HepG2 (cell line): Measurements from ENCODE around the gene IRAK4. TPM values are rescaled to one million over a fixed set of nuclear protein-coding genes. Genes with fewer than 3 reads are reported as not detected.

Experiments used
- ATAC-seq: fragments of 200-7000 bp; cut with Tn5 transposase; 3 replicates; pipeline ENCODE4 v1.9.1; 2020; ENCODE audit warnings: mild to moderate bottlenecking, moderate library complexity
- BruUV-seq: library from RNA; stranded (reverse); fragments of 400-500 nt; replicated peaks from 2 replicates; lab custom pipeline; 2021; lab: Mats Ljungman, UMichigan
- CTCF ChIA-PET: fragments of 300-600 bp; formaldehyde crosslinking; extraction: SDS; loops from one replicate; lab custom pipeline; 2021; ENCODE audit warnings: low total read pairs, inconsistent platforms, low intra/inter-chr PET ratio; lab: Yijun Ruan, JAX
- POLR2A ChIA-PET: fragments of 350-600 bp; sonication (Branson Sonifier 250); formaldehyde crosslinking; loops from one replicate; lab custom pipeline; 2020; ENCODE audit warnings: antibody characterized with exemption, inconsistent platforms; lab: Yijun Ruan, JAX
- DNase-seq: peaks from one replicate; pipeline ENCODE4 v3.0.0-alpha.2; 2015; ENCODE audit warnings: low spot score
- FAIRE-seq: peaks from 3 replicates; lab custom pipeline; 2011; peaks lifted over from hg19 to GRCh38; lab: Jason Lieb, UNC
- H2AFZ ChIP-seq: one replicate; pipeline ENCODE4 v1.6.1; 2011; ENCODE audit warnings: low read length, inconsistent platforms
- H3K27ac ChIP-seq: fragments of 300-600 bp; 3 replicates; pipeline ENCODE4 v1.8.0; 2011; ENCODE audit warnings: mixed run types, mild to moderate bottlenecking, mixed read lengths, low read length, inconsistent platforms; ENCODE audit not compliant: insufficient read depth; ENCODE audit errors: extremely low read length
- H3K27me3 ChIP-seq, 2 experiments: fragments of 200-600 bp in 1 of 2; 2 replicates in 1 of 2; 3 replicates in 1 of 2; pipeline versions ENCODE4 v1.6.0 to v1.8.0; 2011; ENCODE audit warnings: low read length in 2 of 2, mild to moderate bottlenecking in 2 of 2, moderate library complexity in 2 of 2, inconsistent platforms in 1 of 2; ENCODE audit not compliant: insufficient read depth in 2 of 2, control insufficient read depth in 1 of 2
- H3K36me3 ChIP-seq, 2 experiments: fragments of 200-600 bp in 1 of 2; replicated peaks in 1 of 2; 2 replicates in 1 of 2; 3 replicates in 1 of 2; pipeline versions ENCODE4 v1.5.1 to v1.8.0; 2011; ENCODE audit warnings: low read length in 2 of 2, inconsistent platforms in 1 of 2; ENCODE audit not compliant: insufficient read depth in 2 of 2, control insufficient read depth in 1 of 2
- H3K4me1 ChIP-seq: 2 replicates; pipeline ENCODE4 v1.5.1; 2012; ENCODE audit warnings: low read length, inconsistent platforms; ENCODE audit not compliant: insufficient read depth
- H3K4me2 ChIP-seq: 2 replicates; pipeline ENCODE4 v1.6.0; 2011; ENCODE audit warnings: low read depth, low read length, inconsistent platforms
- H3K4me3 ChIP-seq, 3 experiments: fragments of 200-600 bp in 1 of 3; sonication (generic), shearing (Covaris generic) in 1 of 3; replicated peaks in 1 of 3; 2 replicates each; pipeline ENCODE4 v1.5.1; 2011 to 2016; ENCODE audit warnings: low read length in 3 of 3, inconsistent platforms in 2 of 3, low read depth in 2 of 3, mild to moderate bottlenecking in 2 of 3, control low read depth in 1 of 3, mixed read lengths in 1 of 3; ENCODE audit not compliant: insufficient read depth in 1 of 3
- H3K79me2 ChIP-seq: one replicate; pipeline ENCODE4 v1.6.1; 2011; ENCODE audit warnings: low read length, inconsistent platforms; ENCODE audit not compliant: insufficient read depth
- H3K9ac ChIP-seq: 2 replicates; pipeline ENCODE4 v1.6.0; 2011; ENCODE audit warnings: mild to moderate bottlenecking, low read depth, low read length, inconsistent platforms; ENCODE audit not compliant: insufficient read depth
- H3K9me3 ChIP-seq: 2 replicates; pipeline ENCODE4 v1.5.1; 2012; ENCODE audit warnings: mild to moderate bottlenecking, low read length
- H4K20me1 ChIP-seq: 2 replicates; pipeline ENCODE4 v1.6.0; 2011; ENCODE audit warnings: inconsistent platforms, mild to moderate bottlenecking, low read length, moderate library complexity; ENCODE audit not compliant: insufficient read depth
- AKAP8 ChIP-seq: sonication (generic); formaldehyde crosslinking; IDR thresholded peaks from 2 replicates; pipeline ENCODE4 v1.5.1; 2020; ENCODE audit warnings: mild to moderate bottlenecking, missing genetic modification reagents
- KDM2A ChIP-seq: sonication (generic); formaldehyde crosslinking; IDR thresholded peaks from 2 replicates; pipeline ENCODE4 v1.4.0; 2020; ENCODE audit warnings: low read depth, missing genetic modification reagents, borderline replicate concordance
- MED13 ChIP-seq: sonication (generic); formaldehyde crosslinking; IDR thresholded peaks from 2 replicates; pipeline ENCODE4 v1.5.0; 2020; ENCODE audit warnings: missing genetic modification reagents
- PHF8 ChIP-seq: sonication (generic); formaldehyde crosslinking; IDR thresholded peaks from 2 replicates; pipeline ENCODE4 v1.5.0; 2020; ENCODE audit warnings: missing genetic modification reagents
- SMAD1 ChIP-seq: sonication (generic); formaldehyde crosslinking; IDR thresholded peaks from 2 replicates; pipeline ENCODE4 v1.4.0; 2020; ENCODE audit warnings: missing genetic modification reagents, low read depth, mild to moderate bottlenecking, borderline replicate concordance
- SMYD3 ChIP-seq: sonication (generic); formaldehyde crosslinking; IDR thresholded peaks from 2 replicates; pipeline ENCODE4 v1.8.1; 2023; ENCODE audit warnings: mild to moderate bottlenecking, missing genetic modification reagents
- U2AF1 ChIP-seq: fragments of 200-400 bp; formaldehyde crosslinking; optimal IDR thresholded peaks from 2 replicates; pipeline ENCODE3; 2017; ENCODE audit warnings: mild to moderate bottlenecking, low read depth, low read length
- ZNF256 ChIP-seq: sonication (generic); formaldehyde crosslinking; conservative IDR thresholded peaks from 2 replicates; pipeline ENCODE4 v1.4.0; 2020; ENCODE audit warnings: missing genetic modification reagents
- ZNF619 ChIP-seq: sonication (generic); formaldehyde crosslinking; IDR thresholded peaks from 2 replicates; pipeline ENCODE4 v1.4.0; 2020; ENCODE audit warnings: mild to moderate bottlenecking, missing genetic modification reagents
- WGBS: methylation state at CpG from one replicate; pipeline ENCODE4 v1.1.6; 2017; ENCODE audit warnings: low lambda C conversion rate; 5-methylcytosine and 5-hydroxymethylcytosine counted together
- in situ Hi-C: cut with HindIII; loops from 2 replicates; pipeline ENCODE4 v1.10.0; 2017; ENCODE audit warnings: low pct_unique_long_range_greater_than_20kb; ENCODE audit not compliant: extremely low pct_ligation_motif_present
- intact Hi-C: fragments of 100-400 bp; cut with micrococcal nuclease; formaldehyde crosslinking; loops from one replicate; pipeline ENCODE4 v1.10.0; 2022; ENCODE audit not compliant: unreplicated experiment
- polyA plus RNA-seq, 8 experiments: library from polyadenylated mRNA; depleted of rRNA in 3 of 8; stranded (reverse) in 7 of 8; unstranded in 1 of 8; fragments of >200 nt; fragmentation: Illumina TruSeq in 4 of 8; extraction: Trizol in 4 of 8; gene quantifications; 2 replicates each; pipeline versions ENCODE4 v1.2.1 to v1.2.3, GENCODE V29; 2011 to 2016; ENCODE audit warnings: low read depth in 4 of 8, missing spikeins in 1 of 8, mixed read lengths in 1 of 8; ENCODE audit not compliant: insufficient read depth in 1 of 8
- total RNA-seq, 5 experiments: library from RNA; depleted of rRNA; stranded (reverse); fragments of >200 nt; fragmentation: Illumina TruSeq; extraction: Trizol; gene quantifications; 2 replicates each; pipeline ENCODE4 v1.2.3, GENCODE V29; 2016; ENCODE audit warnings: low read depth in 1 of 5
- TF ChIP-seq, protein P1 (sequence below): sonication (generic); formaldehyde crosslinking; IDR thresholded peaks from 2 replicates; pipeline ENCODE4 v1.4.0; 2020; ENCODE audit warnings: mild to moderate bottlenecking, missing genetic modification reagents
- TF ChIP-seq, protein P2 (sequence below): sonication (generic); formaldehyde crosslinking; IDR thresholded peaks from 2 replicates; pipeline ENCODE4 v1.4.0; 2020; ENCODE audit warnings: missing genetic modification reagents

Gene IRAK4
- total and polyA plus RNA-seq, 2 of the 13 experiments (the other 11 are each of a cell fraction or from before 2014, with no cell fraction given): 6.6 to 7.1 TPM

- Histone ChIP-seq H3K27ac (no peak overlapping the region), H3K9ac (no peak overlapping the region), H3K9me3 (no peaks in the 10 kb centered on the region), H3K79me2 (no peaks in the 10 kb centered on the region), H3K4me1 (no peaks in the 10 kb centered on the region), H3K36me3 (no peaks in the 10 kb centered on the region), H4K20me1 (no peaks in the 10 kb centered on the region), H3K4me2 (no peak overlapping the region), H3K27me3 (peaks cover 0 to 1% of the 10 kb centered on the region in 2 experiments; a peak in 2 of 5 replicates), H3K4me3 (no peak overlapping the region), H2AFZ (no peak overlapping the region)
- DNase-seq (no peak), ATAC-seq (no peak), FAIRE-seq (no peak)
- in situ Hi-C loops (no loop called here), intact Hi-C loops (no loop called here)
- CTCF ChIA-PET: no interaction called here
- POLR2A ChIA-PET: no interaction called here
- TF ChIP-seq KDM2A (CRISPR knock-in tag): no peak
- no peak for TF ChIP-seq SMYD3
- TF ChIP-seq, protein P1, sequence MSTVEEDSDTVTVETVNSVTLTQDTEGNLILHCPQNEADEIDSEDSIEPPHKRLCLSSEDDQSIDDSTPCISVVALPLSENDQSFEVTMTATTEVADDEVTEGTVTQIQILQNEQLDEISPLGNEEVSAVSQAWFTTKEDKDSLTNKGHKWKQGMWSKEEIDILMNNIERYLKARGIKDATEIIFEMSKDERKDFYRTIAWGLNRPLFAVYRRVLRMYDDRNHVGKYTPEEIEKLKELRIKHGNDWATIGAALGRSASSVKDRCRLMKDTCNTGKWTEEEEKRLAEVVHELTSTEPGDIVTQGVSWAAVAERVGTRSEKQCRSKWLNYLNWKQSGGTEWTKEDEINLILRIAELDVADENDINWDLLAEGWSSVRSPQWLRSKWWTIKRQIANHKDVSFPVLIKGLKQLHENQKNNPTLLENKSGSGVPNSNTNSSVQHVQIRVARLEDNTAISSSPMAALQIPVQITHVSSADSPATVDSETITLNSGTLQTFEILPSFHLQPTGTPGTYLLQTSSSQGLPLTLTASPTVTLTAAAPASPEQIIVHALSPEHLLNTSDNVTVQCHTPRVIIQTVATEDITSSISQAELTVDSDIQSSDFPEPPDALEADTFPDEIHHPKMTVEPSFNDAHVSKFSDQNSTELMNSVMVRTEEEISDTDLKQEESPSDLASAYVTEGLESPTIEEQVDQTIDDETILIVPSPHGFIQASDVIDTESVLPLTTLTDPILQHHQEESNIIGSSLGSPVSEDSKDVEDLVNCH: no peak
- TF ChIP-seq U2AF1: no peak
- TF ChIP-seq MED13 (CRISPR knock-in tag): no peak
- TF ChIP-seq ZNF619 (CRISPR knock-in tag): no peak
- TF ChIP-seq ZNF256: no peak
- no peak for TF ChIP-seq PHF8 (CRISPR knock-in tag)
- no peak for TF ChIP-seq AKAP8 (CRISPR knock-in tag)
- TF ChIP-seq, protein P2, sequence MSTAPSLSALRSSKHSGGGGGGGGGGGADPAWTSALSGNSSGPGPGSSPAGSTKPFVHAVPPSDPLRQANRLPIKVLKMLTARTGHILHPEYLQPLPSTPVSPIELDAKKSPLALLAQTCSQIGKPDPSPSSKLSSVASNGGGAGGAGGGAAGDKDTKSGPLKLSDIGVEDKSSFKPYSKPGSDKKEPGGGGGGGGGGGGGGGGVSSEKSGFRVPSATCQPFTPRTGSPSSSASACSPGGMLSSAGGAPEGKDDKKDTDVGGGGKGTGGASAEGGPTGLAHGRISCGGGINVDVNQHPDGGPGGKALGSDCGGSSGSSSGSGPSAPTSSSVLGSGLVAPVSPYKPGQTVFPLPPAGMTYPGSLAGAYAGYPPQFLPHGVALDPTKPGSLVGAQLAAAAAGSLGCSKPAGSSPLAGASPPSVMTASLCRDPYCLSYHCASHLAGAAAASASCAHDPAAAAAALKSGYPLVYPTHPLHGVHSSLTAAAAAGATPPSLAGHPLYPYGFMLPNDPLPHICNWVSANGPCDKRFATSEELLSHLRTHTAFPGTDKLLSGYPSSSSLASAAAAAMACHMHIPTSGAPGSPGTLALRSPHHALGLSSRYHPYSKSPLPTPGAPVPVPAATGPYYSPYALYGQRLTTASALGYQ (CRISPR knock-in tag): no peak
- no peak for TF ChIP-seq SMAD1 (CRISPR knock-in tag)
- BruUV-seq: no TSS peak
- 3% methylated on average over 1 of the region's 1 CpG for WGBS
Measured at GRCh38 chr12:43827093-43827492, 68.3 kb downstream of the IRAK4 start.
